PC-3 (cell line): ENCODE measurements around the gene TMEM106B.

Source experiments
- CTCF ChIP-seq: fragments of 300-600 bp; sonication (generic); conservative IDR thresholded peaks from 2 replicates; pipeline ENCODE4 v1.5.1; 2017; ENCODE audit warnings: antibody characterized with exemption, low read depth, mild to moderate bottlenecking, low read length
- EZH2 ChIP-seq: fragments of 300-600 bp; sonication (generic); IDR thresholded peaks from one replicate; pipeline ENCODE4 v1.6.1; 2017; ENCODE audit warnings: antibody characterized with exemption, mild to moderate bottlenecking, low read length; ENCODE audit not compliant: unreplicated experiment
- EZH2phosphoT487 ChIP-seq: fragments of 300-600 bp; sonication (generic); IDR thresholded peaks from 2 replicates; pipeline ENCODE4 v1.6.1; 2018; ENCODE audit warnings: mild to moderate bottlenecking, antibody characterized with exemption, low read length, borderline replicate concordance

- no peak for TF ChIP-seq CTCF
- TF ChIP-seq EZH2, result no peak
- no peak for TF ChIP-seq EZH2phosphoT487
Measured at GRCh38 chr7:12249706-12250105, 38.6 kb downstream of the TMEM106B start.
